ENCODE measurements around the gene HS6ST3. TPM values are rescaled to one million over a fixed set of nuclear protein-coding genes. Genes with fewer than 3 reads are reported as not detected.

The HS6ST3 gene
- total and polyA plus RNA-seq, 9 of the 15 experiments (the other 6 are each of a cell fraction or from before 2014, with no cell fraction given) = not detected

DNA sequence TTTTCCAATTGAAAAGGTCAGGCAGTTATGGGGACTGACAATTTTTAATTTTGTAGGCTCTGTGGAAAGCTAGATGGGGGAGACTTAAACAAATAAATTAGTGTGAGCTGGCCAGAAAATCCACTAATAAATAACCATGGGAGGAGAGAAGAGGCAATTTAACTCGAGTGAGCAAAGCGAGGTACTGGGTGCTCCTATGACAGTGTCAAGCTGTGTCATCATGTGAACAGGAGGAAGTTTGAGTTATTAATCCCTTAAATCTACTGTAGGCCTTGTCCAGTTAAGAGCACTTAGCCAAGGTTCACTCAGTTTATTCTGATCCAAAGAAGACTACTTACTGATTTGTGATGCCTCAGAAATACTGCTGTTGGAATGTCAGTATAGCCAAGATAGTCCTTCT, 781.6 kb downstream of the HS6ST3 start:
- CTCF ChIA-PET (ENCODE audit: low intra/inter-chr PET ratio) = no interaction called here

DNA sequence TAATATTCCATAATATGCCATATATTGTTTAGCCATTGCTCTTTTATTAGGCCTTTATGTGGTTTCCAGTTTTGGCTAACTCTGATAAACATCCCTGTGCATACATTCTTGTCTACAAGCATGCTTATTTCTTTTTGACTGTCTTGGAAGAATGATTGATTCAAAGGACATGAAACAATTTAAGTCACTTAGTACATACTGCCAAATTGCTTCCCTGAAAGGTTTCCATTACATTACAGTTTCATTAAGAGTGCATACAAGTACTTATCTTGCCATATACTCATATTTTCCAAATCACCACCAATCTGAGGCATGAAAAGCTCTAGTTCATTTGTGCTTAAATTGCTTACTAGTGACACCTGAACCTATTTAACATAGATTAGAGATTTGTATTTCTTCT, 790.5 kb downstream of the HS6ST3 start:
- ATAC-seq = no peak
- Histone ChIP-seq H3K36me3 (ENCODE audit: control insufficient read depth, insufficient read depth, low read length) (no peaks in the 10 kb centered on the region), H3K4me1 (replicated peaks in 1 of 2; ENCODE audit: control insufficient read depth in 2 of 2, insufficient read depth in 2 of 2, low read length in 2 of 2) (no peaks in the 10 kb centered on the region), H3K79me2 (ENCODE audit: control insufficient read depth, insufficient read depth, low read length) (no peaks in the 10 kb centered on the region), H3K4me3 (no peak overlapping the region), H3K9me1 (ENCODE audit: control insufficient read depth, insufficient read depth, low read length) (no peaks in the 10 kb centered on the region), H3K4me2 (ENCODE audit: insufficient read depth, low read length) (no peak overlapping the region), H3K9me3 (replicated peaks; ENCODE audit: control insufficient read depth, insufficient read depth, low read depth, low read length) (no peaks in the 10 kb centered on the region), H3K27ac (ENCODE audit: extremely low read depth, low read depth, low read length) (no peak overlapping the region), H3K27me3 (ENCODE audit: control insufficient read depth in 2 of 2, insufficient read depth in 2 of 2, low read length in 2 of 2) (no peaks in the 10 kb centered on the region), H3K9ac (ENCODE audit: insufficient read depth in 1 of 2, low read depth in 2 of 2, low read length in 2 of 2) (no peak overlapping the region), H4K20me1 (replicated peaks; ENCODE audit: control insufficient read depth, insufficient read depth, low read length) (no peaks in the 10 kb centered on the region), H2AFZ (ENCODE audit: low read depth, low read length) (no peak overlapping the region)
- ChIA-PET CTCF (ENCODE audit: low intra/inter-chr PET ratio) (no interaction called here), POLR2A (interaction anchor here (0.6 kb wide), 1 partner anchor 9 kb away, joined by 3 read pairs; no protein-coding TSS in a partner anchor)
- no TSS peak for BruUV-seq (replicated peaks)
- in situ Hi-C loops (cut with MboI) = no loop called here
- no peak for DNase-seq (ENCODE audit: extremely low read depth in 1 of 4, low spot score in 3 of 4)
- intact Hi-C loops (cut with micrococcal nuclease) = no loop called here
- no peak for TF ChIP-seq PHF21A (IDR thresholded peaks at IDR 0.05; ENCODE audit: borderline replicate concordance, low read depth)
- FAIRE-seq = no peak

More for the DNA sequence above, 781.6 kb downstream of the HS6ST3 start:
- intact Hi-C loops (cut with micrococcal nuclease) = no loop called here
- Histone ChIP-seq H3K9me3 (replicated peaks; ENCODE audit: control insufficient read depth, insufficient read depth, low read depth, low read length) (no peaks in the 10 kb centered on the region), H3K27me3 (ENCODE audit: control insufficient read depth in 2 of 2, insufficient read depth in 2 of 2, low read length in 2 of 2) (no peaks in the 10 kb centered on the region), H3K9me1 (ENCODE audit: control insufficient read depth, insufficient read depth, low read length) (no peaks in the 10 kb centered on the region), H3K4me1 (replicated peaks in 1 of 2; ENCODE audit: control insufficient read depth in 2 of 2, insufficient read depth in 2 of 2, low read length in 2 of 2) (no peaks in the 10 kb centered on the region), H3K36me3 (ENCODE audit: control insufficient read depth, insufficient read depth, low read length) (no peaks in the 10 kb centered on the region), H3K4me2 (ENCODE audit: insufficient read depth, low read length) (no peak overlapping the region), H3K9ac (ENCODE audit: insufficient read depth in 1 of 2, low read depth in 2 of 2, low read length in 2 of 2) (no peak overlapping the region), H3K79me2 (ENCODE audit: control insufficient read depth, insufficient read depth, low read length) (no peaks in the 10 kb centered on the region), H2AFZ (ENCODE audit: low read depth, low read length) (no peak overlapping the region), H3K27ac (ENCODE audit: extremely low read depth, low read depth, low read length) (no peak overlapping the region), H3K4me3 (no peak overlapping the region), H4K20me1 (replicated peaks; ENCODE audit: control insufficient read depth, insufficient read depth, low read length) (no peaks in the 10 kb centered on the region)
- no peak for FAIRE-seq
- ATAC-seq = no peak
- TF ChIP-seq RBFOX2 (IDR thresholded peaks at IDR 0.05; ENCODE audit: low read depth, low read length) (no peak), ZFX (CRISPR knock-in tag; IDR thresholded peaks at IDR 0.05) (no peak)
- no peak for DNase-seq (ENCODE audit: extremely low read depth in 1 of 4, low spot score in 3 of 4)
- POLR2A ChIA-PET = interaction anchor here (0.7 kb wide), 1 partner anchor 9 kb away, joined by 3 read pairs; no protein-coding TSS in a partner anchor
- no TSS peak for BruUV-seq (replicated peaks)
- WGBS (ENCODE audit: insufficient coverage, low coverage, missing lambda C conversion rate) = 0% methylated on average over 2 of the region's 2 CpGs
- in situ Hi-C loops (cut with MboI) = no loop called here

Small RNAs within 50 kb of the gene (microRNA-seq; reads per million reads assigned to microRNA genes)
- not detected for gene MIR4501 (ENCODE audit: borderline microRNAs expressed)

Other genes with a start within 250 kb of the HS6ST3 start
- gene UGGT2, start 36.7 kb upstream of the HS6ST3 start, total RNA-seq (2014; rRNA removed) = 17.7 and 22.6 TPM in 2 replicates
- gene UGGT2, start 36.7 kb upstream of the HS6ST3 start, total RNA-seq (2014; rRNA removed; fragmentation: Illumina TruSeq; extraction: Trizol) = 24.5 and 28.7 TPM in 2 replicates
- 22.9 and 23.7 TPM in 2 replicates for gene UGGT2, start 36.7 kb upstream of the HS6ST3 start, total RNA-seq (2015; rRNA removed; fragmentation: Illumina TruSeq; extraction: Trizol)
- gene UGGT2, start 36.7 kb upstream of the HS6ST3 start, total RNA-seq (2021) = 14.9 and 15.6 TPM in 2 replicates
- 14.5 and 20.4 TPM in 2 replicates for gene UGGT2, start 36.7 kb upstream of the HS6ST3 start, polyA plus RNA-seq (2011; rRNA removed)
- gene UGGT2, start 36.7 kb upstream of the HS6ST3 start, polyA plus RNA-seq (2014; fragmentation: Illumina TruSeq; extraction: Trizol) = 9.3 and 12.5 TPM in 2 replicates
- gene UGGT2, start 36.7 kb upstream of the HS6ST3 start, polyA plus RNA-seq (2014; fragmentation: Nextera tagmentation; extraction: Ambion mirVana) = 1 to 10 TPM; 3.5 to 4.0 TPM
- gene UGGT2, start 36.7 kb upstream of the HS6ST3 start, polyA plus RNA-seq (2014; rRNA removed) = 15.4 and 18.3 TPM in 2 replicates